GM18505 (cell line): ENCODE data around the gene SLC6A7.

Source experiments
- ATAC-seq: cut with Tn5 transposase; IDR thresholded peaks from one replicate; pipeline ENCODE4 v1.9.1; 2021; ENCODE audit not compliant: unreplicated experiment
- POLR2A ChIP-seq: IDR thresholded peaks from 4 replicates; pipeline ENCODE4 v1.6.1; 2011; ENCODE audit warnings: borderline replicate concordance; ENCODE audit not compliant: insufficient read depth, insufficient read length; ENCODE audit errors: extremely low read depth

SLC6A7 gene

GRCh38 chr5:150197476-150197875 is 7.6 kb downstream of the SLC6A7 start:
- no peak for ATAC-seq

GRCh38 chr5:150202501-150202900 is 12.6 kb downstream of the SLC6A7 start:
- no peak for ATAC-seq

More at GRCh38 chr5:150197476-150197875, 7.6 kb downstream of the SLC6A7 start:
- TF ChIP-seq POLR2A, result no peak

GRCh38 chr5:150203832-150204589 is 14.1 kb downstream of the SLC6A7 start:
- ATAC-seq, result no peak
- TF ChIP-seq POLR2A, result no peak

More at GRCh38 chr5:150202501-150202900, 12.6 kb downstream of the SLC6A7 start:
- TF ChIP-seq POLR2A, result no peak

GRCh38 chr5:150204590-150204960 is 14.7 kb downstream of the SLC6A7 start:
- no peak for TF ChIP-seq POLR2A

GRCh38 chr5:150206098-150206778 is 16.4 kb downstream of the SLC6A7 start:
- no peak for TF ChIP-seq POLR2A
- no peak for ATAC-seq

More at GRCh38 chr5:150204590-150204960, 14.7 kb downstream of the SLC6A7 start:
- ATAC-seq, result no peak

GRCh38 chr5:150206779-150207115 is 16.9 kb downstream of the SLC6A7 start:
- no peak for ATAC-seq
- TF ChIP-seq POLR2A, result no peak

- no peak for TF ChIP-seq POLR2A
Observed at GRCh38 chr5:150208187-150209098, 18.6 kb downstream of the SLC6A7 start.

GRCh38 chr5:150209099-150209635 is 19.3 kb downstream of the SLC6A7 start:
- TF ChIP-seq POLR2A, result no peak
- no peak for ATAC-seq

More at GRCh38 chr5:150208187-150209098, 18.6 kb downstream of the SLC6A7 start:
- ATAC-seq, result no peak

- ATAC-seq, result no peak
- no peak for TF ChIP-seq POLR2A
Observed at GRCh38 chr5:150210644-150211043, 20.8 kb downstream of the SLC6A7 start.

GRCh38 chr5:150211156-150212030 is 21.5 kb downstream of the SLC6A7 start:
- ATAC-seq, result no peak
- TF ChIP-seq POLR2A, result no peak

GRCh38 chr5:150213530-150213929 is 23.7 kb downstream of the SLC6A7 start:
- ATAC-seq, result no peak
- no peak for TF ChIP-seq POLR2A

GRCh38 chr5:150214289-150214688 is 24.4 kb downstream of the SLC6A7 start:
- ATAC-seq, result no peak
- TF ChIP-seq POLR2A, result no peak
